Glutamatergic neuron (in vitro differentiated cells): ENCODE data around the gene C16orf96. TPM values are rescaled to one million over a fixed set of nuclear protein-coding genes. Genes with fewer than 3 reads are reported as not detected.
"Not testable (repeated sequence)": the region's sequence is repeated elsewhere in the genome, so short reads cannot be mapped to it uniquely, and the experiment has no call there.

ENCODE experiments used
- DNase-seq: peaks from one replicate; pipeline ENCODE4 v3.0.0; 2022
- H3K27ac Mint-ChIP-seq: one replicate; pipeline ENCODE4 v1.8.0; 2020; ENCODE audit warnings: mild to moderate bottlenecking, mixed read lengths, inconsistent platforms; ENCODE audit not compliant: unreplicated experiment
- H3K27me3 Mint-ChIP-seq: one replicate; pipeline ENCODE4 v1.8.0; 2020; ENCODE audit warnings: mild to moderate bottlenecking, moderate library complexity, mixed read lengths, inconsistent platforms; ENCODE audit not compliant: unreplicated experiment
- H3K36me3 Mint-ChIP-seq: one replicate; pipeline ENCODE4 v1.8.0; 2020; ENCODE audit warnings: mild to moderate bottlenecking, mixed read lengths, inconsistent platforms; ENCODE audit not compliant: unreplicated experiment
- H3K4me1 Mint-ChIP-seq: one replicate; pipeline ENCODE4 v1.8.0; 2020; ENCODE audit warnings: mild to moderate bottlenecking, low read depth, mixed read lengths, inconsistent platforms; ENCODE audit not compliant: unreplicated experiment
- H3K4me3 Mint-ChIP-seq: one replicate; pipeline ENCODE4 v1.8.0; 2020; ENCODE audit warnings: mild to moderate bottlenecking, mixed read lengths, inconsistent platforms; ENCODE audit not compliant: unreplicated experiment
- H3K9me3 Mint-ChIP-seq: one replicate; pipeline ENCODE4 v1.8.0; 2020; ENCODE audit warnings: mild to moderate bottlenecking, moderate library complexity, mixed read lengths, inconsistent platforms; ENCODE audit not compliant: unreplicated experiment
- CTCF ChIP-seq: fragments of 200-600 bp; sonication (generic); IDR thresholded peaks from one replicate; pipeline ENCODE4 v1.5.0; 2021; ENCODE audit not compliant: partially characterized antibody, unreplicated experiment
- total RNA-seq: library from RNA; stranded (reverse); fragmentation: NEBNext Ultra II Directional; extraction: Animal tissue kit (Norgen Biotek cat#: 25700); gene quantifications from one replicate; pipeline ENCODE4 v1.2.1, GENCODE V29; 2021; ENCODE audit not compliant: unreplicated experiment

C16orf96 gene
- total RNA-seq, 1 donor from 2014 or later = 0.83 TPM

GRCh38 chr16:4572715-4573114, 16.6 kb downstream of the C16orf96 start:
- no peak for DNase-seq
- no peaks in the 10 kb centered on the region for H3K27me3 Mint-ChIP-seq
- no peaks in the 10 kb centered on the region for H3K4me1 Mint-ChIP-seq
- no peaks in the 10 kb centered on the region for H3K9me3 Mint-ChIP-seq
- no peak overlapping the region for H3K27ac Mint-ChIP-seq
- no peak overlapping the region for H3K4me3 Mint-ChIP-seq
- H3K36me3 Mint-ChIP-seq = no peaks in the 10 kb centered on the region
- no peak for TF ChIP-seq CTCF

- H3K27me3 Mint-ChIP-seq, H3K4me1 Mint-ChIP-seq, H3K4me3 Mint-ChIP-seq, H3K36me3 Mint-ChIP-seq, H3K27ac Mint-ChIP-seq, H3K9me3 Mint-ChIP-seq, DNase-seq: not testable (repeated sequence)
Measured at GRCh38 chr16:4573926-4574325, 17.8 kb downstream of the C16orf96 start.

GRCh38 chr16:4574919-4575705, 19.0 kb downstream of the C16orf96 start:
- H3K4me3 Mint-ChIP-seq = no peak overlapping the region
- H3K4me1 Mint-ChIP-seq = no peaks in the 10 kb centered on the region
- no peak overlapping the region for H3K27ac Mint-ChIP-seq
- no peak for DNase-seq
- TF ChIP-seq CTCF = no peak
- no peaks in the 10 kb centered on the region for H3K36me3 Mint-ChIP-seq
- H3K9me3 Mint-ChIP-seq = no peaks in the 10 kb centered on the region
- H3K27me3 Mint-ChIP-seq = no peaks in the 10 kb centered on the region

GRCh38 chr16:4576008-4576407, 19.9 kb downstream of the C16orf96 start:
- no peak for DNase-seq
- H3K9me3 Mint-ChIP-seq = no peaks in the 10 kb centered on the region
- no peaks in the 10 kb centered on the region for H3K36me3 Mint-ChIP-seq
- H3K4me3 Mint-ChIP-seq = no peak overlapping the region
- H3K4me1 Mint-ChIP-seq = no peaks in the 10 kb centered on the region
- H3K27ac Mint-ChIP-seq = no peak overlapping the region
- TF ChIP-seq CTCF = no peak
- no peaks in the 10 kb centered on the region for H3K27me3 Mint-ChIP-seq

- Mint-ChIP-seq H3K4me3 (no peak overlapping the region), H3K4me1 (no peaks in the 10 kb centered on the region), H3K9me3 (no peaks in the 10 kb centered on the region), H3K36me3 (no peaks in the 10 kb centered on the region), H3K27ac (no peak overlapping the region), H3K27me3 (no peaks in the 10 kb centered on the region)
- no peak for DNase-seq
- TF ChIP-seq CTCF = no peak
Measured at GRCh38 chr16:4578961-4579530, 22.9 kb downstream of the C16orf96 start.
